HL-60/S4 (cell line): ENCODE measurements around the gene STX4.
"Not testable (repeated sequence)": the region's sequence is repeated elsewhere in the genome, so short reads cannot be mapped to it uniquely, and the experiment has no call there.

Experiments used
- in situ Hi-C: fragments of 300-500 bp; cut with MboI; formaldehyde crosslinking; loops from 2 replicates; pipeline ENCODE4 v1.14.3; 2022; ENCODE audit warnings: low sequenced_read_pairs

Gene STX4

DNA sequence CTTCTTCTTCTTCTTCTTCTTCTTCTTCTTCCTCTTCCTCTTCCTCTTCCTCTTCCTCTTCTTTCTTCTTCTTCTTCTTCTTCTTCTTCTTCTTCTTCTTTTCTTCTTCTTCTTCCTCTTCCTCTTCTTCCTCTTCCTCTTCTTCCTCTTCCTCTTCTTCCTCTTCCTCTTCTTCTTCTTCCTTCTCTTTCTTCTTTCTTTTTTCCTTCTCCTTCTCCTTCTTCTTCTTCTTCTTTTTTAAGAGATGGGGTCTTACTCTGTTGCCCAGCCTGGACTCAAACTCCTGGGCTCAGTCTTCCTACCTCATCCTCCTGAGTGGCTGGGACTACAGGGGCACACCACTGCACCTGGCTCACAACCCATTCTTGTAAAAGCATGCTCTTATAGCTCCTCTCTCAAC is 20.1 kb upstream of the STX4 start:
- in situ Hi-C loops: not testable (repeated sequence)

DNA sequence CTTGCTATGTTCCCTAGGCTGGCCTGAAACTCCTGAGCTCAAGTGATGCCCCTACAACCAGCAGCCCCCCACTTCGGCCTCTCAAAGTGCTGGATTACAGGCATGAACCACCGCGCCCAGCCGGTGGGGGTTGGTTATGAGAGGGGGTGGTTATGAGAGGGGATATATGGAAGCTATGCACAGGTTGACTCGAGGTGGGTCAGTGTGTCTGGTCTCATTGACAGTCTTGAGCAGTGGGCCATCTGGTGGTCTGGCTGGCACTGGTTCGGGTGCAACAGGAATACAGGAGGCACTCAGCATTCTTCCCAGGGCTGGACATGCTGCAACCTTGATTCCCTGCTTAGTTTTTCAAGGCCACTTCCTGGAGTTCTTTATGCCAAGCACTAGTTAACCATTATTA is 17.3 kb upstream of the STX4 start:
- in situ Hi-C loops: no loop called here

DNA sequence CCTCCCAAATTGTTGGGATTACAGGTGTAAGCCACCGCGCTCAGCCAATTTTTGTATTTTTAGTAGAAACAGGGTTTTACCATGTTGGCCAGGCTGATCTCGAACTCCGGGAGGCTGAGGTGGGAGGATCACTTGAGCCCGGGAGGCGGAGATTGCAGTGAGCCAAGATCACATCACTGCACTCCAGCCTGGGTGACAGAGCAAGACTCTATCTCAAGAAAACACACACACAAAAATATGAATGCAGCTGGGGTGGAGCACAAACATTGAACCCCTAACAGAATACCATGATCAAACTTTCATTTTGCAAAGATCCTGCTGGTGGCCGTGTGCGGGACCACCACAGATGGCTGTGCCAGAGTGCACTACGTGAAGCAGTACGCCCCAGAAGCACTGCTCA is 15.6 kb upstream of the STX4 start:
- in situ Hi-C loops: not testable (repeated sequence)

DNA sequence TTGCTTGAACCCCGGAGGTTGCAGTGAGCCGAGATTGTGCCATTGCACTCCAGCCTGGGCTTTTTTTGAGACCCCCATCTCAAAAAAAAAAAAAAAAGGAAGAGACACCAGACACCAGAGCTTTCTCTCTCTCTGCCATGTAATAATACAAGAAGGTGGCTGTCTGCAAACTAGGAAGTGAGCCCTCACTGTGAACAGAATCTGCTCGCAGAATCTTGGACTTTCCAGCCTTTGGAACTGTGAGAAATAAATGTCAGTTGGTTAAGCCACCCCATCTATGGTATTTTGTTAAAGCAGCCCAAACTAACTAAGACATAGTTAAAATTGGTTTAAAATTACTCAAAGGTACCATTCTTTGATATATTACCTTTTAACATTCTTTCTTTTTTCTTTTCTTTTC is 12.8 kb upstream of the STX4 start:
- in situ Hi-C loops: no loop called here

DNA sequence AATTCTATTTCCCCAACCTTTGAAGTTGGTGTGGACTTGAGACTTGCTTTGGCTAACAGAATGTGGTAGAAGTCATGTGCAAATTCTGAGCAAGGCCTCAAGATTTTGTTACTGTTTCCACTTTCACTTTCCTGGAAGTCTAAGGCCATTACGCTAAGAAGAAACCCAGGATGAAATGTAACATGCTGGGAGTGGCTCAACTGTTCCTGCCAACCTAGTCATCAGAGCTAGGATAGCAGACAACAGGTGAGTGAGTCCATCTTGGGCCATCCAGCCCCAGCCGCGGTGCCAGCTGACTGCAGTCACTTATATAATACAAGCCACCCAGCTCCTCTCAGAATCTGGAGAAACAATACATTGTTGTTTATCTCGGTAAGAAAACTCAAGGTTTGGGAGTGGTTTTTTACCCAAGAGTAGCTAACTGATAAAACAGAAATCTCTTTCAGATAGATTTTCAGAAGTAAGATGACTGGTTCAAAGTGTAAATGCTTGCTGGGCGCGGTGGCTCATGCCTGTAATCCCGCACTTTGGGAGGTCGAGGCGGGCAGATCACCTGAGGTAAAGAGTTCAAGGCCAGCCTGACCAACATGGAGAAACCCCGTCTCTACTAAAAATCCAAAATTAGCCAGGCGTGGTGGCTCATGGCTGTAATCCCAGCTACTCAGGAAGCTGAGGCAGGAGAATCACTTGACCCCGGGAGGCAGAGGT is 10.7 kb upstream of the STX4 start:
- in situ Hi-C loops: no loop called here

DNA sequence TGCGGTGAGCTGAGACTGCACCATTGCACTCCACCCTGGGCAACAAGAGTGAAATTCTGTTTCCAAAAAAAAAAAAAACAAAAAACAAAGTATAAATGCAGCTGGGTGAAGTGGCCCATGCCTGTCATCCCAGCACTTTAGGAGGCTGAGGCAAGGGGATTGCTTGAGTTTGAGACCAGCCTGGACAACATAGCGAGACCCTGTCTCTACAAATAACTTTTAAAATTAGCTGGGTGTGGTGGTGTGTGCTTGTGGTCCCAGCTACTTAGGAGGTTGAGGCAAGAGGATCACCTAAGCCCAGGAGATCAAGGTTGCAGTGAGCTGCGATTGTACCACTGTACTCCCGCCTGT is 10.1 kb upstream of the STX4 start:
- in situ Hi-C loops: no loop called here

DNA sequence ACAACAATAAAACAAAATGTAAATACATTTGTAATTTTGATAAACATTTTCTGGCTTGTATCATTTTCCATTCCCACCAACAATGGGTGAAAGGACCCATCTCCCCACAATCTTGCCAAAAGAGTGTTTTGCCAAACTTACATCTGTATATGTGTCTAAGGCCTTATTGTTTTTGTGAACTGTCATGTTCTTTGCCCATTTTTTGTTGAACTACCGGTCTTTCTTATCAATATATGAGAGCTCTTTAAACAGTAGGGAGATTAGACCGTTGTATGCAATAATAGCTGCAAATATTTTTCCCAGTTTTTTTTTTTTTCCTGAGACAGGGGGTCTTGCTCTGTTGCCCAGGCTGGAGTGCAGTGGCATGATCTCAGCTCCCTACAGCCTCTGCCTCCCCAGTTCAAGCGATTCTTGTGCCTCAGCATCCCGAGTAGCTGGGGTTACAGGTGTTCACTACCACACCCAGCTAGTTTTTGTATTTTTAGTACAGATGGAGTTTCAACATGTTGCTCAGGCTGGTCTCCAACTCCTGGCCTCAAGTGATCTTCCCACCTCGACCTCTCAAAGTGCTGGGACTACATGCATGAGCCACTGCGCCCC is 9.6 kb upstream of the STX4 start:
- in situ Hi-C loops: no loop called here

DNA sequence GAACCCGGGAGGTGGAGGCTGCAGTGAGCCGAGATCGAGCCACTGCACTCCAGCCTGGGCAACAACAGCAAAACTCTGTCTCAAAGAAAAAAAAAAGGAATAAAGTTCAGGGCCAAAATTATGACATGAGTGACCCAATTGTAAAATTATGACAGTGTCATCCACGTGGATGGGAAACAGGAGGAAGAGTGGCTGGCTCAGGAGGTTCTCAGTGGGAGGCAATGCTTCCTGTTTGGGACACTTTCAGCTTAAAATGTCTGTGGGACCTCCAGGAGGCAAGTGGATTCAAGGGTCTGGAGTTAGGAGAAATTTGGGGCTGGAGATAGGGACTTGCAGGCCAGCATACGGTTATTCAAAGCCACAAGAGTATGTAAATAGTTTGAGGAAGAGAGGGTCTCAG is 8.0 kb upstream of the STX4 start:
- in situ Hi-C loops: no loop called here

DNA sequence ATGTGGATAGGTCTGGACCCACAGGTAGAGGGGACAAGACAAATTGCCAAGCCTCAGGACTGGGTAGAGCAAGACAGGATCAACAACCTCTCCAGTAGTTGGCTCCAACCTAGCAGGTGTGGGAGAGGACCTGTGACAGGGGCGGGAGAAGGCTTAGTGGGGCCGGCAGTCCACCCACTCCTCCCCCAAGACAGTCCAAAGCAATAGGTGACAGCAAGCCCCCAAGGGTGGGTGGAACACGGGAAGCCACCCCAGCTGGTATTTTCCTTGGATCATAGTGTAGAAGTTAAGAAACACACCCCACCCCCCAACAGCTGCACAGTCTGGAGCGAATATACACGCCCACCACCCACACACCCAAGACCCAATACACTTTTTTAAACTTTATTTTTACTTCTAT is 4.1 kb upstream of the STX4 start:
- in situ Hi-C loops: no loop called here

DNA sequence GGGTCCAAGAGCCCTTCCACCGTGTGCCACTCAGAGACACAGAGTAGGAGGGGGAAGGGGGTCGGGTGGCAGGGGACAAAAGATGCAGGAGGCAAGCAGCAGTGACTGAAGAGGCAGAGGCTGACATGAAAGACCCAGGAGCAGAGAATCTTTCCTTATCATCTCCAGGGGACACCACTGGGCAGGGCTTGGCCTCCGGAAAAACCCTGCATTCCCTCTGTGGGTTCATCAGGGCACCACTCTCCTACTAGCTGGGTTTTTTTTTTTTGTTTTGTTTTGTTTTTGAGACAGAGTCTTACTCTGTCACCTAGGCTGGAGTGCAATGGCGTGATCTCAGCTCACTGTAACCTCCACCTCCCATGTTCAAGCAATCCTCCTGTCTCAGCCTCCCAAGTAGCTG is 2.1 kb upstream of the STX4 start:
- in situ Hi-C loops: no loop called here

DNA sequence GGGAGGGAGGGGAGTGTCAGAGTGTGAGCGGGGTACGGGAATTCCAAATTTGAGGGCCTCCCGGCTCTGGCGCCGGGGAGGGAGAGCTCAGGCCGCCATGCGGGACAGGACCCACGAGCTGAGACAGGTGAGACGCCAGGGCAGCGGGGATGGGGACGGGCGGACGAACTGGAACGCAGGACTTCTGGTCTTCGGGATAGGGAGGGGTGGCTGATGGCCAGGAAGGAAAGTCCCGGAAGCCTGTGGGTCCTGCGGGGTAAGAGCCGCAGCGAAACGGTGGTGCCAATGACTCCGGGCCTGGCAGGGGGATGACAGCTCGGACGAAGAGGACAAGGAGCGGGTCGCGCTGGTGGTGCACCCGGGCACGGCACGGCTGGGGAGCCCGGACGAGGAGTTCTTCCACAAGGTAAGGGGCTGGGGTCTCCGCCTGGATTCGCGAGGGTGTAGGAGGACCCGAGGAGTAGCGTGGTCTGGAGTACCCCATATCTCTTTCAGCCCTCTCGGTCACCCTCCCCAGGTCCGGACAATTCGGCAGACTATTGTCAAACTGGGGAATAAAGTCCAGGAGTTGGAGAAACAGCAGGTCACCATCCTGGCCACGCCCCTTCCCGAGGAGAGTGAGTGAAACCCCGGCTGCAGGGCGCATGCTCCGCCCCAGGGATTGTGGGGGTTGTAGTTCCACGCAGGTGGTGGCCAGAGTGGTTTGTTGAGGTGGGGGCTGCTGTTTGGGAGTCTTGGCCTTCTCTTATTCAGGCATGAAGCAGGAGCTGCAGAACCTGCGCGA is 543 bp downstream of the STX4 start:
- in situ Hi-C loops: no loop called here

DNA sequence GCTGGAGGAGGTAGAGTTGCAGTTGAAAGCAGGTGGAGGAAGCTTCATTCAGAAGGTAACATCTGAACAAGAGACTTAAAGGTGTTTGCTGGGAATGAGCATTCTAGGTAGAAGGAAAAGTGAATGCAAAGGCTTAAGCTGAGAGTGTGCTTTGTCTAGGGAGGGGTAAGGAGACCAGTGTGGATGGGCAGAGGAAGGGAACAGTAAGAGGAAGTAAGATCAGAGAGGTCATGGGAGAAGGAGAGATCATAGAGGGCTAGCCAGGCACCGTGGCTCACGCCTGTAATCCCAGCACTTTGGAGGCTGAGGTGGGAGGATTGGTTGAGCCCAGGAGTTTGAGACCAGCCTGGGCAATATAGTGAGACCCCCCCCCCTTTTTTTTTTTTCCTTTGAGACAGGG is 3.3 kb downstream of the STX4 start:
- in situ Hi-C loops: no loop called here

DNA sequence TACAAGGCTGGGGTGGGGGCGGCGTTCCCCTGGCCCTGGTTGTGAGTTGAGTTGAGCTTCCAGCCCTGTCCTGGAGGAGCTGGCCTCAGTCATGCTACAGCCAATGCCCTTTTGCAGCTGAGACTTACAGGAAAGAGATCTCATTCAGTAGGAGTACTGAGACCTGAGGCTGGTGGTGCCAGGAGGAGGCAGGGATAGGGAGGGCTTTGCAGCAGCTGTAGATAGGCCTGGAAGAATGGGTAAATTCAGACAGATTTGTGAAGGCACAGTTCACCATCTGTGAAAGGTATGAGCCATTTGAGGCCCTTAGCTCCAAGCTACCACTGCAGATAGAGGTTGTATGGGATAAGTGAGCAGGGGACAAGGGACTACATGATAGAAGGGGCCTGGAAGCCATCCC is 5.6 kb downstream of the STX4 start:
- in situ Hi-C loops: no loop called here

DNA sequence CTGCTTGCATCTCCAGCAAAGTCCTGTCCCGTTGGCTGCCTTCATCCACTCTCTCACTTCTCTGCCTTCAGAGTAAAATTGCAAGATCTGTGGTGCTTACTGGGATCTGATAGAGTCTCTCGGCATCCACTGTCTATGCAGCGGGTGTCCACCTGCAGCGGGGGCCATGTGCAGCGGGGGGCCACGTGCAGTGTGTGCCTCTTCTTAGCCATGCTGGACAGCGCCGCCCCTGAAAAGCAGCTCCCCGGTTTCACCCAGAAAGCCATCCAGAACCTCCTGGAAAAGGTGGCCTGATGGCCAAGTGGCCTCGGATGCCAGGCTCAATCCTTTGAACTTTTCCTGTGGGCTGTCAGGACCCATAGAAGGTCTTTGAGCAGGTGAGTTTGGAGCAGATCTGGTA is 9.5 kb downstream of the STX4 start:
- in situ Hi-C loops: no loop called here

DNA sequence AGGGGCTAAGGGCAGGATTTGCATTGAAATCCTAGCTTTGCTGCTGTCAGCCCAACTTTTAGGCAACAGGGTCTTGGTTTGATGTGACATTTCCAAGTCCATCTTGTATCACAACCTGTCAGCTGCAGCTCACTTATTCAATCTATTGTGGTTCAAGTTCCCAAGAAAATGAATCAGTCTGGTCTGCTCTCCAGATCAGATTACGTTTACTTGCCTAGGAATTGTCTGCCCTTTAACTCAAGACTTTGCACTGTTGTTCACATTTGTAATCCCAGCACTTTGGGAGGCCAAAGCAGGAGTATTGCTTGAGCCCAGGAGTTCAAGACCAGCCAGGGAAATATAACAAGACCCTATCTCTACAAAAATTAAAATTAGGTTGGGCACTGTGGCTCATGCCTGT is 10.0 kb downstream of the STX4 start:
- in situ Hi-C loops: no loop called here

DNA sequence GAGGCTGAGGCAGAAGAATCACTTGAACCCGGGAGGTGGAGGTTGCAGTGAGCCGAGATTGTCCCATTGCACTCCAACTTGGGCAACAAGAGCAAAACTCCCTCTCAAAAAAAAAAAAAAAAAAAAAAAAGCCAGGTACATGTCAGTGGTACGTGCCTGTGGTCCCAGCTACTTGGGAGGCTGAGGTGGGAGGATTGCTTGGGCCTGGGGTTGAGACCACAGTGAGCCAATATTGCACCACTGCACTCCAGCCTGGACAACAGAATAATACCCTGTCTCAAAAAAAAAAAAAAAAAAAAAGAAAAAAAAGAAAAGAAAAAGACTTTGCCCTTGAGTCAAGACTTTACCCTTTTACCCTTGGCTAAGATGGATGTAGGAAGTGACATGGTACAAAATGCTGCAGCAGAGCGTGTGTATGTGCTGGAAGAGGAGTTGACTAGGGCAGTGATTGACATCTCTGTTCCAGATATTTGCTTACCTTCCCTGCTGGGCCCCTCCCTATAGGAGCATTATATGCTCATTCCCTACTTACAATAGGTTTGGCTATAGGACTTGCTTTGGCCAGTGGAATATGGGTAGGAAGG is 10.6 kb downstream of the STX4 start:
- in situ Hi-C loops: no loop called here

DNA sequence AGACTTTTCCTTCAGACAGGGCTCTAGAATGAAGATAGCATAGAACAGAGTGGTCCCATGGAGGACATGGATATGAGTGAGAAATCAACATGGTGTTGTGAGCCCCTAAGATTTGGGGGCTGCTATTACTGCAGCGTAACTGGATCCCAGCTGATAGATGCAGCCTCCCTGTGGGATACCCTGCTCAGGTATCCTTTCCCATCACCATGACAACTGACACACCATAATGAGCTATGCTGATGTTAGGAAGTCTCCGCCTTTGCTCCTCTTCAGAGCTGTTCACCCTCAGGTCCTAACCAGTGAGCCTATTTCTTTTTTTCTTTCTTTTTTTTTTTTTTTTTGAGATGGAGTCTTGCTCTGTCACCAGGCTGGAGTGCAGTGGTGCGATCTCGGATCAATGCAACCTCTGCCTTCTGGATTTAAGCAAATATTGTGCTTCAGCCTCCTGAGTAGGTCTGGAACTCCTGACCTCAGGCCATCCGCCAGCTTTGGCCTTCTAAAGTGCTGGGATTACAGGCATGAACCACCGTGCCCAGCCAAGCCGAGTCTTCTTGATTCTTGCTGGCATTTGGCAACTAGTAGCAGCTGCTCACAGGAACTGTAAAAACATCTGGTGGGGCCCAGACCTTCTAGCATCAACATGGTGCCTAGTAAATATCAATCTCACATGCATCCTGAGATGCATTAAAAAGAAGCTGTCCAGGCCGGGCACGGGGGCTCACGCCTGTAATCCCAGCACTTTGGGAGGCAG is 17.1 kb downstream of the STX4 start:
- in situ Hi-C loops: no loop called here

DNA sequence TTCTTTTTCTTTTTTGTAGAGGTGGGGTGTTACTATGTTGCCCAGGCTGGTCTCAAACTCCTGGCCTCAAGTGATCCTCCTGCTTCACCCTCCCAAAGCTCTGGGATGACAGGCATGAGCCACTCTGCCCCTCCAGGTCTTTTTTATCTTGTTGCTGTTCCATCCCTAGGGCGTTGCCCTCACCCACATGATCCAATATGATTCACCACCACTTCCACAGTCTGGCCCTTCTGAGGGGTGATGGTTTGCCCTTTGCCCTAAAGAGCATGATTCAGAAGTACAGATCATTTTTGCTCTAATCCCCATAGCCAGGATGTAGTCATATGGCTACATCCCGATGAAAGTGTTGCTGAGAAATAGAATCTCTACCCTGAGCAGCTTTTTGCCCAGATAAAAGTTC is 18.8 kb downstream of the STX4 start:
- in situ Hi-C loops: no loop called here

DNA sequence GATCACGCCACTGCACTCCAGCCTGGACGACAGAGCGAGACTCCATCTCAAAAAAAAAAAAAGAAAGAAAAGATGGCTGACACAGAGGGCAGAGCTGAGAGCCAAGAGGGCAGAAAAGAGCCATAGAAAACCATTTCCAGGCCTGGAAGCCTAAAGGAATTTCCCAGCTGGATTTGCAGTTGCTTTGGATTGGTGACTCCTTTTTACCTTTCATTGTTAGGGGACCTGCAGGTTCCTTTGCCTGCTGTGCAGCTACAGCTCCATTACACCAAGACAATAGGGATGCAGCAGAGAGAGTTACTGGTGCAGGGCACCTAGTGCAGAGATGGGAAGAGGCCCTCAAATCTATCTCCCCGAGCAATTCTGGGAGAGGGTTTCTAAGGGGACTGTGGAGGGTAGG is 22.3 kb downstream of the STX4 start:
- in situ Hi-C loops: no loop called here

DNA sequence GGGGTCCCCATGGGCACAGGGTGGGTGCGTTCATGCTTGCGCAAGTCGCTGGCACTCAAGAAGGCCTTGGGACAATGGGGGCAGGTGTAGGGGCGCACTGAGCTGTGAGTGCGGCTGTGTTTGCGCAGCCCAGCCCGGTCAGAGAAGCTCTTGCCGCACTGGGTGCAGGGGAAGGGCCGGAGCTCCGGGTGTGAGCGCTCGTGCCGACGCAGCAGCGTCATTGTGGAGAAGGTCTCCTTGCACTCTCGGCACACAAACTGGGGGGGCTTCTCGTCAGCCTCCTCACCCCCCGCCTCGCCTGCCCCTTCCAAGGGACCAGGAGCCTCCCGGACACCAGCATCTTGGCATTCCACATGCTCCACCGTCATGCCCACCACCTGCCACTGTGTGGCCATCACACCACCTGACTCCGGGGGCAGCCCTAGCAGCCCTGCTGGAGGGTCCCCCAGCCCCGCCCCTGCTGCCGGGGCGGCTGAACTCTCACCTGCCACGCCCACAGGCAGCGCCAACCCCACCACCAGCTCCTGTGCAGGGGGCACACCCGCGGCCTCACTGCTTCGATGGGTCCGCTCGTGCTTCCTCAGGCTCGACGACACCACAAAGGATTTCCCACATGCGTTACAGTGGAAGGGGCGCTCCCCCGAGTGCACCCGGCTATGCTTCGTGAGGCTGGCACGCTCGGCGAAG is 27.9 kb downstream of the STX4 start:
- in situ Hi-C loops: no loop called here
